GM10266 (cell line): Measurements from ENCODE around the gene KLF1.

ENCODE experiments used
- DNase-seq: peaks from one replicate; pipeline ENCODE4 v3.0.0; 2012; ENCODE audit errors: extremely low spot score
- CTCF ChIP-seq: IDR thresholded peaks from 2 replicates; pipeline ENCODE4 v1.5.1; 2012; ENCODE audit warnings: mild to moderate bottlenecking, low read depth; ENCODE audit not compliant: control insufficient read depth, insufficient read depth; ENCODE audit errors: missing control alignments

KLF1 gene

GRCh38 chr19:12882589-12882988 lies 4.4 kb downstream of the KLF1 start:
- DNase-seq, result no peak
- TF ChIP-seq CTCF, result no peak

- DNase-seq, result peak; percentile 98
- TF ChIP-seq CTCF, result peak; percentile 10
These were observed 5.7 kb downstream of the KLF1 start, which contains the start of gene DNASE2 for GRCh38 chr19:12881172-12881808. Gene DNASE2, minus strand, starts transcription at chr19:12881449. Its CDS starts 74 bp downstream, at chr19:12881375.

- DNase-seq, result no peak
- no peak for TF ChIP-seq CTCF
These were observed 6.3 kb downstream of the KLF1 start for GRCh38 chr19:12880551-12881171.

- no peak for DNase-seq
- TF ChIP-seq CTCF, result no peak
These were observed 11.9 kb downstream of the KLF1 start for GRCh38 chr19:12875086-12875485.

GRCh38 chr19:12873891-12874745 lies 12.9 kb downstream of the KLF1 start:
- DNase-seq, result no peak
- no peak for TF ChIP-seq CTCF

GRCh38 chr19:12872941-12873890 lies 13.8 kb downstream of the KLF1 start:
- no peak for DNase-seq
- no peak for TF ChIP-seq CTCF
